ENCODE results near the gene NAA16. TPM values are rescaled to one million over a fixed set of nuclear protein-coding genes. Genes with fewer than 3 reads are reported as not detected.

Gene NAA16
- polyA plus RNA-seq, 1 of the 3 experiments (the other 2 are of a cell fraction), result 4.4 TPM

DNA sequence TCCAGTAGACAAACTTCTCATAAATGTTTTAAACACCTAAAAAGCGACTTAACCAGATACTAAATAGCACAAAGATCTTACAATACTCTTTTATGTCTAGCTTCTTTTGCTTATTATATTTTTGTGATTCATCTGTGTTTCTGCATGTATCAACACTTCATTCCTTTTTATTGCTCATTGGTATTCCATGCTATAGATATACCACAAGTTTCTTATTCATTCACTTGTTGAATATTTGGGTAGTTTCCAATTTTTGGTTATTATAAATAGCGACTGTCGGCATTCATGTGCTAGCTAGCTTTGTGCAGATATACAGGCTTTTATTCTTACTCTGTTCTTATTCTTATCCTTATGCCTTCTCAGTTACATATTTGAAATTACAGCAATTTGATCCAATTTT, 96.3 kb downstream of the NAA16 start:
- CTCF ChIA-PET, result no interaction called here
- Histone ChIP-seq H3K27ac (ENCODE audit: low read depth in 2 of 2, low read length in 1 of 2) (no peak overlapping the region), H4K20me1 (ENCODE audit: insufficient read depth) (no peaks in the 10 kb centered on the region), H2AFZ (ENCODE audit: low read depth) (no peak overlapping the region), H3K79me2 (ENCODE audit: insufficient read depth) (no peaks in the 10 kb centered on the region), H3K27me3 (ENCODE audit: insufficient read depth) (no peaks in the 10 kb centered on the region), H3K4me2 (no peak overlapping the region), H3K36me3 (replicated peaks in 1 of 2; ENCODE audit: control insufficient read depth in 1 of 2, insufficient read depth in 2 of 2, low read length in 1 of 2) (no peaks in the 10 kb centered on the region), H3K9ac (no peak overlapping the region), H3K9me3 (no peaks in the 10 kb centered on the region), H3K4me1 (ENCODE audit: control insufficient read depth in 1 of 2, insufficient read depth in 2 of 2, low read depth in 1 of 2, low read length in 1 of 2) (no peaks in the 10 kb centered on the region; a peak in 1 of 4 replicates), H3K4me3 (ENCODE audit: low read depth in 2 of 2, low read length in 1 of 2) (no peak overlapping the region), H3K9me2 (no peaks in the 10 kb centered on the region), H3F3A (replicated peaks; ENCODE audit: insufficient read depth) (no peaks in the 10 kb centered on the region)
- no peak for DNase-seq
- no peak for TF ChIP-seq TCF12 (IDR thresholded peaks at IDR 0.05)
- TF ChIP-seq FOSL2 (IDR thresholded peaks at IDR 0.05; ENCODE audit: borderline replicate concordance, low read depth), result no peak
- no peak for TF ChIP-seq SIN3A (IDR thresholded peaks at IDR 0.05; ENCODE audit: borderline replicate concordance, low read depth, low read length)
- TF ChIP-seq, protein P1, sequence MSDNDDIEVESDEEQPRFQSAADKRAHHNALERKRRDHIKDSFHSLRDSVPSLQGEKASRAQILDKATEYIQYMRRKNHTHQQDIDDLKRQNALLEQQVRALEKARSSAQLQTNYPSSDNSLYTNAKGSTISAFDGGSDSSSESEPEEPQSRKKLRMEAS (IDR thresholded peaks at IDR 0.05; ENCODE audit: low read depth), result no peak
- no peak for TF ChIP-seq JUND (IDR thresholded peaks at IDR 0.05)
- no peak for TF ChIP-seq CHD2 (IDR thresholded peaks at IDR 0.05; ENCODE audit: low read length, partially characterized antibody)
- WGBS (ENCODE audit: low lambda C conversion rate), result 32% methylated on average over 3 of the region's 3 CpGs
- POLR2A ChIA-PET, result no interaction called here

DNA sequence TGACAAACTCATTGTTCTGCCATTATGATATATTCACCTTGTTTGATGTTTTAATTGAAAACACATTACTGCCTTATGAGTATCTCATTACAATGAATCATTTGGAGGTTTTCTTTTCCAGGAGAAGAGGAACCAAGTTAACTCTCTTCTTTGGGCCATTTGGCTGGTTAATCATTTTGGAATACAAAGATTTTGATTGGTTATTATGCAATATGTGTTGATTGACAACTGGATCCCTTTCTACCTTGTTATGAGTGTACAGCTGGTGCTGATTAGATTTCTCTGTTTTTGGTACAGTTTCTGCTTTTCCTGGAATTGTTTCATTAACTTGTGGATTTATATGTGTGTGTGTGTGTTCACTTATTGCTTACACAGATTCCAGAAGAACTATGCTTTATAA, 97.1 kb downstream of the NAA16 start:
- no peak for DNase-seq
- H3K4me2 ChIP-seq, result no peak overlapping the region
- H3K79me2 ChIP-seq (ENCODE audit: insufficient read depth), result no peaks in the 10 kb centered on the region
- no peak overlapping the region for H3K27ac ChIP-seq (ENCODE audit: low read depth in 2 of 2, low read length in 1 of 2)
- no peaks in the 10 kb centered on the region for H3K36me3 ChIP-seq (replicated peaks in 1 of 2; ENCODE audit: control insufficient read depth in 1 of 2, insufficient read depth in 2 of 2, low read length in 1 of 2)
- no peak overlapping the region for H3K4me3 ChIP-seq (ENCODE audit: low read depth in 2 of 2, low read length in 1 of 2)
- no peak overlapping the region for H2AFZ ChIP-seq (ENCODE audit: low read depth)
- no peaks in the 10 kb centered on the region for H3K27me3 ChIP-seq (ENCODE audit: insufficient read depth)
- H3K9ac ChIP-seq, result no peak overlapping the region
- no peaks in the 10 kb centered on the region for H4K20me1 ChIP-seq (ENCODE audit: insufficient read depth)
- H3K4me1 ChIP-seq (ENCODE audit: control insufficient read depth in 1 of 2, insufficient read depth in 2 of 2, low read depth in 1 of 2, low read length in 1 of 2), result no peaks in the 10 kb centered on the region
- no peaks in the 10 kb centered on the region for H3K9me2 ChIP-seq
- ChIA-PET POLR2A (no interaction called here), CTCF (no interaction called here)
- no peaks in the 10 kb centered on the region for H3K9me3 ChIP-seq
- H3F3A ChIP-seq (replicated peaks; ENCODE audit: insufficient read depth), result no peaks in the 10 kb centered on the region
- TF ChIP-seq GABPA (IDR thresholded peaks at IDR 0.05; ENCODE audit: low read depth) (no peak), JUND (IDR thresholded peaks at IDR 0.05) (no peak), EP300 (IDR thresholded peaks at IDR 0.05; ENCODE audit: borderline replicate concordance in 1 of 2, low read depth in 1 of 2, low read length in 1 of 2) (no peak), FOSL2 (IDR thresholded peaks at IDR 0.05; ENCODE audit: borderline replicate concordance, low read depth) (no peak), FOXM1 (IDR thresholded peaks at IDR 0.05; ENCODE audit: low read depth) (no peak), SMC3 (IDR thresholded peaks at IDR 0.05; ENCODE audit: low read depth, low read length) (no peak)

DNA sequence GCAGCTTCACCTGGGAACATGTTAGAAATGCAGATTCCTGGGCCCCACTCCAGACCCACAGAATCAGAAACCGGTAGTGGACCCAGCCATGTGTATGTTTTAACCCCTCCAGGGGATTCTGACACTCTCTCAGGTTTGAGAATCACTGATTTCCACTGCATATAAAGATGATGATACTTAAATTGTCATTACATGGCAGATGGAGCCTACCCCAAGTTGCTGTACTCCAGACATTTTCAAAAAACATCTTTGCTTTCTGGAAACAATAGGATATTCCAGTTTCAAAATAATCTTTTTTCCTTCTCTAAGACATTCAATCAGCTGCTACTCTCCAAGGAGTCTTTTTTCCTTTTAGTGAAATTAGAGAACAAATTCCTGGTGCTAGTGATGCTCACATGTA, 97.7 kb downstream of the NAA16 start:
- 7% methylated on average over 1 of the region's 1 CpG for WGBS (ENCODE audit: low lambda C conversion rate)
- Histone ChIP-seq H3K36me3 (replicated peaks in 1 of 2; ENCODE audit: control insufficient read depth in 1 of 2, insufficient read depth in 2 of 2, low read length in 1 of 2) (no peaks in the 10 kb centered on the region), H3K27ac (ENCODE audit: low read depth in 2 of 2, low read length in 1 of 2) (no peak overlapping the region), H2AFZ (ENCODE audit: low read depth) (no peak overlapping the region), H3K4me2 (no peak overlapping the region), H3K9ac (no peak overlapping the region), H3K79me2 (ENCODE audit: insufficient read depth) (no peaks in the 10 kb centered on the region), H3K9me3 (no peaks in the 10 kb centered on the region), H3K4me1 (ENCODE audit: control insufficient read depth in 1 of 2, insufficient read depth in 2 of 2, low read depth in 1 of 2, low read length in 1 of 2) (no peaks in the 10 kb centered on the region), H3F3A (replicated peaks; ENCODE audit: insufficient read depth) (no peaks in the 10 kb centered on the region), H4K20me1 (ENCODE audit: insufficient read depth) (no peaks in the 10 kb centered on the region), H3K27me3 (ENCODE audit: insufficient read depth) (no peaks in the 10 kb centered on the region), H3K4me3 (ENCODE audit: low read depth in 2 of 2, low read length in 1 of 2) (no peak overlapping the region), H3K9me2 (no peaks in the 10 kb centered on the region)
- POLR2A ChIA-PET, result no interaction called here
- no peak for DNase-seq
- CTCF ChIA-PET, result no interaction called here
- TF ChIP-seq NRF1 (IDR thresholded peaks at IDR 0.05; ENCODE audit: low read depth, low read length) (no peak), TEAD4 (IDR thresholded peaks at IDR 0.05; ENCODE audit: borderline replicate concordance, insufficient read depth) (no peak), MXI1 (IDR thresholded peaks at IDR 0.05; ENCODE audit: low read depth, low read length) (no peak), FOXJ3 (CRISPR knock-in tag; IDR thresholded peaks at IDR 0.05) (no peak), GABPA (IDR thresholded peaks at IDR 0.05; ENCODE audit: low read depth) (no peak), EP300 (IDR thresholded peaks at IDR 0.05; ENCODE audit: borderline replicate concordance in 1 of 2, low read depth in 1 of 2, low read length in 1 of 2) (no peak), GATA2 (CRISPR knock-in tag; IDR thresholded peaks at IDR 0.05) (no peak), SMC3 (IDR thresholded peaks at IDR 0.05; ENCODE audit: low read depth, low read length) (no peak), RXRA (IDR thresholded peaks at IDR 0.05; ENCODE audit: borderline replicate concordance, low read depth) (no peak), ELF1 (IDR thresholded peaks at IDR 0.05) (no peak), CHD2 (IDR thresholded peaks at IDR 0.05; ENCODE audit: low read length, partially characterized antibody) (no peak)
- TF ChIP-seq, protein P1 (IDR thresholded peaks at IDR 0.05; ENCODE audit: low read depth), result no peak
- TF ChIP-seq, protein P2, sequence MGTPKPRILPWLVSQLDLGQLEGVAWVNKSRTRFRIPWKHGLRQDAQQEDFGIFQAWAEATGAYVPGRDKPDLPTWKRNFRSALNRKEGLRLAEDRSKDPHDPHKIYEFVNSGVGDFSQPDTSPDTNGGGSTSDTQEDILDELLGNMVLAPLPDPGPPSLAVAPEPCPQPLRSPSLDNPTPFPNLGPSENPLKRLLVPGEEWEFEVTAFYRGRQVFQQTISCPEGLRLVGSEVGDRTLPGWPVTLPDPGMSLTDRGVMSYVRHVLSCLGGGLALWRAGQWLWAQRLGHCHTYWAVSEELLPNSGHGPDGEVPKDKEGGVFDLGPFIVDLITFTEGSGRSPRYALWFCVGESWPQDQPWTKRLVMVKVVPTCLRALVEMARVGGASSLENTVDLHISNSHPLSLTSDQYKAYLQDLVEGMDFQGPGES (IDR thresholded peaks at IDR 0.05; ENCODE audit: low read depth, low read length), result no peak
- TF ChIP-seq, protein P3, sequence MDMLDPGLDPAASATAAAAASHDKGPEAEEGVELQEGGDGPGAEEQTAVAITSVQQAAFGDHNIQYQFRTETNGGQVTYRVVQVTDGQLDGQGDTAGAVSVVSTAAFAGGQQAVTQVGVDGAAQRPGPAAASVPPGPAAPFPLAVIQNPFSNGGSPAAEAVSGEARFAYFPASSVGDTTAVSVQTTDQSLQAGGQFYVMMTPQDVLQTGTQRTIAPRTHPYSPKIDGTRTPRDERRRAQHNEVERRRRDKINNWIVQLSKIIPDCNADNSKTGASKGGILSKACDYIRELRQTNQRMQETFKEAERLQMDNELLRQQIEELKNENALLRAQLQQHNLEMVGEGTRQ (IDR thresholded peaks at IDR 0.05; ENCODE audit: borderline replicate concordance, low read depth, low read length), result no peak
- TF ChIP-seq, protein P4, sequence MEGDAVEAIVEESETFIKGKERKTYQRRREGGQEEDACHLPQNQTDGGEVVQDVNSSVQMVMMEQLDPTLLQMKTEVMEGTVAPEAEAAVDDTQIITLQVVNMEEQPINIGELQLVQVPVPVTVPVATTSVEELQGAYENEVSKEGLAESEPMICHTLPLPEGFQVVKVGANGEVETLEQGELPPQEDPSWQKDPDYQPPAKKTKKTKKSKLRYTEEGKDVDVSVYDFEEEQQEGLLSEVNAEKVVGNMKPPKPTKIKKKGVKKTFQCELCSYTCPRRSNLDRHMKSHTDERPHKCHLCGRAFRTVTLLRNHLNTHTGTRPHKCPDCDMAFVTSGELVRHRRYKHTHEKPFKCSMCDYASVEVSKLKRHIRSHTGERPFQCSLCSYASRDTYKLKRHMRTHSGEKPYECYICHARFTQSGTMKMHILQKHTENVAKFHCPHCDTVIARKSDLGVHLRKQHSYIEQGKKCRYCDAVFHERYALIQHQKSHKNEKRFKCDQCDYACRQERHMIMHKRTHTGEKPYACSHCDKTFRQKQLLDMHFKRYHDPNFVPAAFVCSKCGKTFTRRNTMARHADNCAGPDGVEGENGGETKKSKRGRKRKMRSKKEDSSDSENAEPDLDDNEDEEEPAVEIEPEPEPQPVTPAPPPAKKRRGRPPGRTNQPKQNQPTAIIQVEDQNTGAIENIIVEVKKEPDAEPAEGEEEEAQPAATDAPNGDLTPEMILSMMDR (IDR thresholded peaks at IDR 0.05), result no peak
